Adrenal gland (tissue), 12 donors: Measurements from ENCODE around the gene S100A1. TPM values are rescaled to one million over a fixed set of nuclear protein-coding genes. Genes with fewer than 3 reads are reported as not detected.

ENCODE experiments used
- DNase-seq, 7 donors: peaks; one replicate each; pipeline ENCODE4 v3.0.0-alpha.2; 2019 to 2020
- H3K27ac ChIP-seq, 5 donors: fragments of 200-600 bp; sonication (generic) in 4 of 5; 1 replicate in 3 of 5; 2 replicates in 2 of 5; pipeline versions ENCODE4 v1.5.1 to v1.8.0; 2016 to 2020; ENCODE audit warnings: mild to moderate bottlenecking in 1 of 5
- H3K27me3 ChIP-seq: fragments of 200-600 bp; 2 replicates; pipeline ENCODE4 v1.8.0; 2021
- H3K36me3 ChIP-seq, 2 donors: fragments of 200-600 bp; replicated peaks in 1 of 2; 1 replicate in 1 of 2; 2 replicates in 1 of 2; pipeline versions ENCODE4 v1.5.1 to v1.8.0; 2018 to 2022
- H3K4me1 ChIP-seq, 2 donors: fragments of 200-600 bp; replicated peaks in 1 of 2; 1 replicate in 1 of 2; 2 replicates in 1 of 2; pipeline versions ENCODE4 v1.5.1 to v1.8.0; 2018 to 2021
- H3K4me3 ChIP-seq, 4 donors: fragments of 200-600 bp; sonication (generic) in 3 of 4; one replicate each; pipeline ENCODE4 v1.5.1; 2016 to 2018
- H3K9me3 ChIP-seq, 3 donors: fragments of 200-600 bp; sonication (generic) in 1 of 3; replicated peaks in 1 of 3; 1 replicate in 2 of 3; 2 replicates in 1 of 3; pipeline versions ENCODE4 v1.5.1 to v1.8.0; 2016 to 2021
- POLR2A ChIP-seq, 2 donors: fragments of 450-650 bp; IDR thresholded peaks; one replicate each; pipeline ENCODE4 v1.6.1; 2017; ENCODE audit warnings: antibody characterized with exemption in 2 of 2, mild to moderate bottlenecking in 2 of 2, moderate library complexity in 1 of 2
- WGBS, 4 donors: extraction: QIAGEN DNeasy Blood & Tissue Kit in 2 of 4; methylation state at CpG; one replicate each; pipeline versions ENCODE4 v1.1.5 to v1.1.7; 2013 to 2017; 5-methylcytosine and 5-hydroxymethylcytosine counted together
- intact Hi-C, 2 donors: fragments of 100-400 bp; cut with DNase I; formaldehyde crosslinking; loops; one replicate each; pipeline versions ENCODE4 v1.14.1 to v1.15.0; 2022 to 2023
- polyA plus RNA-seq, 3 donors: library from polyadenylated mRNA; stranded (reverse); fragments of 200-250 nt in 2 of 3; fragments of 350-450 nt in 1 of 3; fragmentation: Illumina TruSeq in 1 of 3; extraction: RNeasy Lipid Tissue Mini Kit (QIAGEN cat#74804) in 1 of 3; gene quantifications; one replicate each; pipeline ENCODE4 v1.2.3, GENCODE V29; 2013 to 2014
- total RNA-seq, 9 donors: library from RNA; depleted of rRNA in 4 of 9; stranded (reverse); fragments of >200 nt in 4 of 9; fragments of 120-200 nt in 1 of 9; fragmentation: NEBNext Ultra II Directional in 1 of 9; extraction: Animal tissue kit (Norgen Biotek cat#: 25700) in 1 of 9; gene quantifications; one replicate each; pipeline versions ENCODE4 v1.1.0 to v1.2.4, GENCODE V29; 2013 to 2023
- TF ChIP-seq, protein P1 (sequence below), 6 experiments: fragments of 450-650 bp in 4 of 6; fragments of 200-600 bp in 2 of 6; sonication (generic) in 1 of 6; IDR thresholded peaks; 1 replicate in 5 of 6; 2 replicates in 1 of 6; pipeline versions ENCODE4 v1.5.1 to v1.8.0; 2016 to 2021; ENCODE audit warnings: antibody characterized with exemption in 6 of 6, mild to moderate bottlenecking in 2 of 6, moderate library complexity in 1 of 6
- donor health status: healthy with polysubstance abuse.
- donor health status: Bipolar disorder and iron deficiency.
- donor health status: DM: yes; HTN: yes; CAD: no.
- donor health status: DM: no; HTN: no; CAD: no.
- donor health status: DM: no; HTN: no; CAD: no.
- donor health status: DM: yes; HTN: yes; CAD: no.

The S100A1 gene
- total and polyA plus RNA-seq, 12 donors = 0.55 to 12.3 (median 2.0) TPM; not detected in 4

DNA sequence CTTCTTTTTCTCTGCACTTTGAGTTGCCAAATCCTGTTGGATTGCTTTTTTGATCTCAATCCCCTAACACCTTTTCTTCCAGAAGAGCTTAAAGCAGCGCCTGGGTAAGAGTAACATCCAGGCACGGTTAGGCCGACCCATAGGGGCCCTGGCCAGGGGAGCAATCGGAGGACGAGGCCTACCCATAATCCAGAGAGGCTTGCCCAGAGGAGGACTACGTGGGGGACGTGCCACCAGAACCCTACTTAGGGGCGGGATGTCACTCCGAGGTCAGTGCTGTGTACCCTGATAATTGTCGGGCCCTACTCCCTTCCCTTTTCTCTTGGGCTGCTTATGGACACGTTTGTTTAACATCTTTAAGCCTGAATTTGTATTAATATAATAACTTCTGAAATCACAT, 13.9 kb downstream of the S100A1 start:
- no peak for TF ChIP-seq POLR2A (IDR thresholded peaks at IDR 0.05)
- TF ChIP-seq, protein P1, sequence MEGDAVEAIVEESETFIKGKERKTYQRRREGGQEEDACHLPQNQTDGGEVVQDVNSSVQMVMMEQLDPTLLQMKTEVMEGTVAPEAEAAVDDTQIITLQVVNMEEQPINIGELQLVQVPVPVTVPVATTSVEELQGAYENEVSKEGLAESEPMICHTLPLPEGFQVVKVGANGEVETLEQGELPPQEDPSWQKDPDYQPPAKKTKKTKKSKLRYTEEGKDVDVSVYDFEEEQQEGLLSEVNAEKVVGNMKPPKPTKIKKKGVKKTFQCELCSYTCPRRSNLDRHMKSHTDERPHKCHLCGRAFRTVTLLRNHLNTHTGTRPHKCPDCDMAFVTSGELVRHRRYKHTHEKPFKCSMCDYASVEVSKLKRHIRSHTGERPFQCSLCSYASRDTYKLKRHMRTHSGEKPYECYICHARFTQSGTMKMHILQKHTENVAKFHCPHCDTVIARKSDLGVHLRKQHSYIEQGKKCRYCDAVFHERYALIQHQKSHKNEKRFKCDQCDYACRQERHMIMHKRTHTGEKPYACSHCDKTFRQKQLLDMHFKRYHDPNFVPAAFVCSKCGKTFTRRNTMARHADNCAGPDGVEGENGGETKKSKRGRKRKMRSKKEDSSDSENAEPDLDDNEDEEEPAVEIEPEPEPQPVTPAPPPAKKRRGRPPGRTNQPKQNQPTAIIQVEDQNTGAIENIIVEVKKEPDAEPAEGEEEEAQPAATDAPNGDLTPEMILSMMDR (IDR thresholded peaks at IDR 0.05) = no peak
- H3K4me3 ChIP-seq = no peak overlapping the region
- no peaks in the 10 kb centered on the region for H3K27me3 ChIP-seq
- peaks cover 12 to 26% of the 10 kb centered on the region in 2 donors for H3K4me1 ChIP-seq
- intact Hi-C loops = no loop called here
- WGBS, 4 donors = 79 to 88% (median 84%) methylated on average over 11 of the region's 11 CpGs
- no peak for DNase-seq
- H3K27ac ChIP-seq = no peak overlapping the region
- H3K36me3 ChIP-seq = peaks cover 0 to 91% of the 10 kb centered on the region in 2 donors
- H3K9me3 ChIP-seq = no peaks in the 10 kb centered on the region

DNA sequence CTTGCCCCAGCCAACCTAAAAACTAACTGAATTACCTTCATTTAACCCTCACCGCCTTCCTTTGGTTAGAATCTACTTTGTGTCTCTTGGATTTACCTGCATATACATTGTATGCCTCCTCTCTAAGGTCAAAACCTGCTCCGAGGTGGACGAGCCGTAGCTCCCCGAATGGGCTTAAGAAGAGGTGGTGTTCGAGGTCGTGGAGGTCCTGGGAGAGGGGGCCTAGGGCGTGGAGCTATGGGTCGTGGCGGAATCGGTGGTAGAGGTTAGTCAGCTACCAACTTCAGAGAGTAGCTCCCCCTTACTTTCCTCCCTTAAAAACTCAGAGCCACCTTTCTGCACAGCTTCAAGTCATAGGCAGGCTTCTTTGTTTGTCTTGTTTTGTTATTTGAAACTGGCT, 14.9 kb downstream of the S100A1 start:
- intact Hi-C loops = no loop called here
- H3K27ac ChIP-seq = no peak overlapping the region
- DNase-seq = no peak
- peaks cover 5 to 17% of the 10 kb centered on the region in 2 donors for H3K4me1 ChIP-seq
- H3K9me3 ChIP-seq = no peaks in the 10 kb centered on the region
- H3K36me3 ChIP-seq = peaks cover 0 to 83% of the 10 kb centered on the region in 2 donors
- no peak overlapping the region for H3K4me3 ChIP-seq
- no peak for TF ChIP-seq POLR2A (IDR thresholded peaks at IDR 0.05)
- TF ChIP-seq, protein P1 (IDR thresholded peaks at IDR 0.05) = no peak
- no peaks in the 10 kb centered on the region for H3K27me3 ChIP-seq
- WGBS, 4 donors = 89 to 92% (median 91%) methylated on average over 11 of the region's 11 CpGs

DNA sequence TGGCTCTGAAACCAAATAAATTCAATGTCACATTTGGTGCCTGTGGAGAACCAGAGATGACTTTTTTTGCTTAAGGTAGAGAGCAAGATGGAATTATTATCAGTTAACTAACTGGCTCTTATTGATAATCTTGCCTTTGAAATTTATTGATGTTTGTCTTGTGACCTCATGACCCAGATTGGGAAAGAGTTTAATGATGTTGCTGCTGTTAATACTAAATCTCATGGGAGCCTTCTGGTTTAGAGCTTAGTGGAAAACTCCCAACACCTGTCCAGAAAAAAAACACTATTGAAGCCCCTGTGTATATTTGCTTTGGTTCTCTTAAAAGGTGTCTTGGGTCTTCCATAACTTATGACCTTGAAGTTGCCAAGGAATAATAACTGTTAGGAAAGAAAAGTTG, 15.6 kb downstream of the S100A1 start:
- no peak for TF ChIP-seq POLR2A (IDR thresholded peaks at IDR 0.05)
- TF ChIP-seq, protein P1 (IDR thresholded peaks at IDR 0.05) = no peak

DNA sequence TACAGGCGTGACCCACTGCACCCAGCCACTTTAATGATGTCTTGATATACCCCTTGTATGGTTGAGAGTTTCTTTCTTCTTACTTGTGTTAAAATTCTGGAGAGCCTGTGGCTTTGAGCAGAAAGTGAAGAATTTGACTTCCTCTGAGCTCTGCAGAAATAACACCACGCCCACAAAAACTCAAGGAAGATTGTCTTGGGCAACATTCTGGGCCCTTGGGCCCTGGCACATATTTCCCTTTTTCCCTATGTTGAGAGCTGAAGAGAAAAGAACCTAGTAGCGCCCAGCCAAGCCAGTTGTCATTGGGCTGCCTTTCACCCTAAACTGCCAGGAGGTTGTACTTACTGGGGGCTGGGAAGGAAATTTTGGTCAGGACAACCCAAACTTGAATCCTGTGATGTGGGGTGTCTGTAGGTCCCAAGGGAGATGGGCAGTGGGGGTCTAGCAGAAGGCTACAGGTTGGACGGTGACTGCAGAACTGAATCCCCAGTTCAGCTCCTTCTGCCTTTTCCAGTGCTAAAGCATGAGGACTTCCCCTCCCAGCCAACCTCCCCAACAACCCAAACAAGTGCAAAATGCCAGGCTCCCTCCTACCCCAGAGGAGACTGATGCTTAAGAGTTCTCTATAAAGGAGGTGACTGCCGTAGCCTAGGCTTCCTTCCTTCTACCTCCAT, 18.6 kb downstream of the S100A1 start:
- H3K27ac ChIP-seq = peak overlapping the region in 1 of 5 donors; percentile 62
- H3K27me3 ChIP-seq = no peaks in the 10 kb centered on the region
- H3K4me3 ChIP-seq = no peak overlapping the region
- peak in 2 of 7 donors; percentile 32 to 50 for DNase-seq
- H3K36me3 ChIP-seq = peaks cover 0 to 46% of the 10 kb centered on the region in 2 donors
- no peaks in the 10 kb centered on the region for H3K9me3 ChIP-seq
- peaks cover 5 to 11% of the 10 kb centered on the region in 2 donors for H3K4me1 ChIP-seq
- intact Hi-C loops = no loop called here
- TF ChIP-seq, protein P1 (IDR thresholded peaks at IDR 0.05) = no peak
- TF ChIP-seq POLR2A (IDR thresholded peaks at IDR 0.05) = no peak
- 78 to 87% (median 84%) methylated on average over 5 of the region's 5 CpGs for WGBS, 4 donors

More for the DNA sequence above, 15.6 kb downstream of the S100A1 start:
- Histone ChIP-seq H3K9me3 (no peaks in the 10 kb centered on the region), H3K4me3 (no peak overlapping the region), H3K27ac (peak overlapping the region in 1 of 5 donors; percentile 6), H3K36me3 (peaks cover 0 to 76% of the 10 kb centered on the region in 2 donors), H3K27me3 (no peaks in the 10 kb centered on the region), H3K4me1 (peaks cover 5 to 11% of the 10 kb centered on the region in 2 donors)
- no peak for DNase-seq
- intact Hi-C loops = no loop called here
